AG08396 (cell line): ENCODE data around the gene MYH9.
A peak's percentile ranks its signal among the peaks of the same experiment; 100 is the strongest.
"Not testable (repeated sequence)": the region's sequence is repeated elsewhere in the genome, so short reads cannot be mapped to it uniquely, and the experiment has no call there.

Experiments used
- DNase-seq: peaks from one replicate; pipeline ENCODE4 v3.0.0; 2012; ENCODE audit warnings: low spot score, mixed read lengths

The MYH9 gene

GRCh38 chr22:36387959-36388726 is at the start of gene MYH9:
Gene MYH9 (minus strand): TSS chr22:36387967. CDS start chr22:36349236, 38,731 bp downstream.
- DNase-seq: peak; percentile 99

- no peak for DNase-seq
Measured at GRCh38 chr22:36435516-36436415, 48.0 kb upstream of the MYH9 start.

GRCh38 chr22:36433318-36434231 is 45.8 kb upstream of the MYH9 start:
- DNase-seq: no peak

- no peak for DNase-seq
Measured at GRCh38 chr22:36432592-36433317, 45.0 kb upstream of the MYH9 start.

- no peak for DNase-seq
Measured at GRCh38 chr22:36431977-36432376, 44.2 kb upstream of the MYH9 start.

- DNase-seq: no peak
Measured at GRCh38 chr22:36430863-36431262, 43.1 kb upstream of the MYH9 start.

GRCh38 chr22:36427952-36428351 is 40.2 kb upstream of the MYH9 start:
- DNase-seq: not testable (repeated sequence)

GRCh38 chr22:36425977-36426523 is 38.3 kb upstream of the MYH9 start:
- DNase-seq: peak; percentile 45

GRCh38 chr22:36424901-36425579 is 37.3 kb upstream of the MYH9 start:
- no peak for DNase-seq

GRCh38 chr22:36424466-36424865 is 36.7 kb upstream of the MYH9 start:
- not testable (repeated sequence) for DNase-seq

GRCh38 chr22:36423461-36424404 is 36.0 kb upstream of the MYH9 start:
- DNase-seq: no peak

- DNase-seq: no peak
Measured at GRCh38 chr22:36422287-36423014, 34.7 kb upstream of the MYH9 start.

- DNase-seq: no peak
Measured at GRCh38 chr22:36419912-36420882, 32.4 kb upstream of the MYH9 start.

- peak; percentile 64 for DNase-seq
Measured at GRCh38 chr22:36419177-36419911, 31.6 kb upstream of the MYH9 start.

- DNase-seq: no peak
Measured at GRCh38 chr22:36417281-36417686, 29.5 kb upstream of the MYH9 start.

GRCh38 chr22:36415415-36416168 is 27.8 kb upstream of the MYH9 start:
- DNase-seq: no peak
